SK-N-SH (cell line): ENCODE data around the gene TAS1R1. TPM values are rescaled to one million over a fixed set of nuclear protein-coding genes. Genes with fewer than 3 reads are reported as not detected.

Experiments
- CTCF ChIA-PET: fragments of 300-600, 350-600 bp; formaldehyde crosslinking; extraction: SDS; loops from one replicate; lab custom pipeline; 2021; lab: Yijun Ruan, JAX
- POLR2A ChIA-PET: fragments of 350-600 bp; sonication (Branson Sonifier 250); formaldehyde crosslinking; extraction: SDS; loops from one replicate; lab custom pipeline; 2020; ENCODE audit warnings: antibody characterized with exemption, inconsistent platforms; lab: Yijun Ruan, JAX
- DNase-seq: peaks from one replicate; pipeline ENCODE4 v3.0.0; 2012
- H2AFZ ChIP-seq: fragments of 200-600 bp; sonication (generic); 2 replicates; pipeline ENCODE4 v1.8.1; 2016; ENCODE audit warnings: antibody characterized with exemption, mild to moderate bottlenecking, low read depth
- H3F3A ChIP-seq: fragments of 200-600 bp; sonication (generic); replicated peaks from 2 replicates; pipeline ENCODE3; 2016; ENCODE audit warnings: antibody characterized with exemption, mild to moderate bottlenecking; ENCODE audit not compliant: insufficient read depth
- H3K27ac ChIP-seq, 2 experiments: fragments of 200-500 bp in 1 of 2; fragments of 200-600 bp in 1 of 2; sonication (Bioruptor generic) in 1 of 2; sonication (generic), shearing (Covaris generic) in 1 of 2; 2 replicates each; pipeline versions ENCODE4 v1.5.1 to v1.6.1; 2014 to 2016; ENCODE audit warnings: low read depth in 2 of 2, inconsistent platforms in 1 of 2, low read length in 1 of 2, mild to moderate bottlenecking in 1 of 2, mixed read lengths in 1 of 2
- H3K27me3 ChIP-seq: fragments of 200-600 bp; sonication (generic), shearing (Covaris generic); 2 replicates; pipeline ENCODE4 v1.6.1; 2016; ENCODE audit warnings: mixed run types; ENCODE audit not compliant: insufficient read depth
- H3K36me3 ChIP-seq, 2 experiments: fragments of 200-500 bp in 1 of 2; fragments of 200-600 bp in 1 of 2; sonication (Bioruptor generic) in 1 of 2; sonication (generic) in 1 of 2; replicated peaks in 1 of 2; 2 replicates each; pipeline versions ENCODE3 to v1.5.1; 2014 to 2016; ENCODE audit warnings: low read length in 1 of 2, mild to moderate bottlenecking in 1 of 2; ENCODE audit not compliant: insufficient read depth in 2 of 2, control insufficient read depth in 1 of 2
- H3K4me1 ChIP-seq, 2 experiments: fragments of 200-500 bp in 1 of 2; fragments of 200-600 bp in 1 of 2; sonication (Bioruptor generic) in 1 of 2; sonication (generic), shearing (Covaris generic) in 1 of 2; 2 replicates each; pipeline versions ENCODE4 v1.5.1 to v1.6.1; 2014 to 2016; ENCODE audit warnings: low read depth in 1 of 2, low read length in 1 of 2, mixed run types in 1 of 2; ENCODE audit not compliant: insufficient read depth in 2 of 2, control insufficient read depth in 1 of 2
- H3K4me2 ChIP-seq: fragments of 200-600 bp; sonication (generic), shearing (Covaris generic); 2 replicates; pipeline ENCODE4 v1.6.1; 2017; ENCODE audit warnings: mixed run types
- H3K4me3 ChIP-seq, 2 experiments: fragments of 200-500 bp in 1 of 2; fragments of 200-600 bp in 1 of 2; sonication (Bioruptor generic) in 1 of 2; sonication (generic), shearing (Covaris generic) in 1 of 2; 2 replicates each; pipeline versions ENCODE4 v1.5.1 to v1.8.1; 2014 to 2016; ENCODE audit warnings: low read depth in 2 of 2, inconsistent platforms in 1 of 2, low read length in 1 of 2, mild to moderate bottlenecking in 1 of 2, mixed read lengths in 1 of 2, moderate library complexity in 1 of 2
- H3K79me2 ChIP-seq: fragments of 200-600 bp; sonication (generic); 2 replicates; pipeline ENCODE4 v1.8.1; 2017; ENCODE audit warnings: mild to moderate bottlenecking; ENCODE audit not compliant: insufficient read depth
- H3K9ac ChIP-seq: fragments of 200-600 bp; sonication (generic); 2 replicates; pipeline ENCODE4 v1.6.1; 2017; ENCODE audit warnings: mixed run types
- H3K9me2 ChIP-seq: fragments of 200-600 bp; sonication (generic); 2 replicates; pipeline ENCODE4 v1.6.1; 2017; ENCODE audit warnings: mixed run types
- H3K9me3 ChIP-seq: fragments of 200-600 bp; sonication (generic); 2 replicates; pipeline ENCODE4 v1.6.1; 2017; ENCODE audit warnings: mixed run types, mild to moderate bottlenecking, moderate library complexity
- H4K20me1 ChIP-seq: fragments of 200-600 bp; sonication (generic); 2 replicates; pipeline ENCODE4 v1.6.1; 2017; ENCODE audit warnings: mild to moderate bottlenecking, mixed run types; ENCODE audit not compliant: insufficient read depth
- CTCF ChIP-seq: fragments of 200-600 bp; sonication (generic); IDR thresholded peaks from 2 replicates; pipeline ENCODE4 v1.6.1; 2017; ENCODE audit warnings: antibody characterized with exemption, mild to moderate bottlenecking, moderate library complexity
- ELF1 ChIP-seq: IDR thresholded peaks from 2 replicates; pipeline ENCODE4 v1.4.0; 2012
- EP300 ChIP-seq, 2 experiments: IDR thresholded peaks; 2 replicates each; pipeline versions ENCODE4 v1.4.0 to v1.6.1; 2012; ENCODE audit warnings: borderline replicate concordance in 1 of 2, low read depth in 1 of 2, low read length in 1 of 2
- FOSL2 ChIP-seq: IDR thresholded peaks from 2 replicates; pipeline ENCODE4 v1.4.0; 2012; ENCODE audit warnings: low read depth, mild to moderate bottlenecking, moderate library complexity, borderline replicate concordance
- JUND ChIP-seq: IDR thresholded peaks from 2 replicates; pipeline ENCODE4 v1.4.0; 2012
- MXI1 ChIP-seq: IDR thresholded peaks from 2 replicates; pipeline ENCODE4 v1.6.1; 2012; ENCODE audit warnings: mild to moderate bottlenecking, low read depth, low read length, improper control_type of control experiment
- NFIC ChIP-seq: IDR thresholded peaks from 2 replicates; pipeline ENCODE4 v1.4.0; 2012; ENCODE audit warnings: borderline replicate concordance
- NRF1 ChIP-seq: IDR thresholded peaks from 2 replicates; pipeline ENCODE4 v1.6.1; 2012; ENCODE audit warnings: low read depth, mild to moderate bottlenecking, low read length
- POLR2AphosphoS5 ChIP-seq: IDR thresholded peaks from 2 replicates; pipeline ENCODE4 v1.6.1; 2012; ENCODE audit warnings: low read depth, low read length
- RAD21 ChIP-seq: IDR thresholded peaks from 2 replicates; pipeline ENCODE4 v1.6.1; 2012; ENCODE audit warnings: mild to moderate bottlenecking, low read length
- RXRA ChIP-seq: IDR thresholded peaks from 2 replicates; pipeline ENCODE4 v1.4.0; 2012; ENCODE audit warnings: low read depth, mild to moderate bottlenecking, borderline replicate concordance
- TAF1 ChIP-seq: IDR thresholded peaks from 2 replicates; pipeline ENCODE4 v1.6.1; 2012; ENCODE audit warnings: low read depth, mild to moderate bottlenecking, low read length, moderate library complexity, borderline replicate concordance
- TEAD4 ChIP-seq: IDR thresholded peaks from 2 replicates; pipeline ENCODE4 v1.4.0; 2012; ENCODE audit warnings: mild to moderate bottlenecking, borderline replicate concordance; ENCODE audit not compliant: insufficient read depth
- USF2 ChIP-seq: fragments of 150-350 bp; IDR thresholded peaks from 2 replicates; pipeline ENCODE4 v1.6.1; 2017; ENCODE audit warnings: antibody characterized with exemption, low read length, low read depth, borderline replicate concordance
- YY1 ChIP-seq: IDR thresholded peaks from 2 replicates; pipeline ENCODE4 v1.4.0; 2012; ENCODE audit warnings: low read depth, mild to moderate bottlenecking
- WGBS: methylation state at CpG from one replicate; pipeline ENCODE4 v1.1.6; 2017; ENCODE audit warnings: low lambda C conversion rate; 5-methylcytosine and 5-hydroxymethylcytosine counted together
- polyA plus RNA-seq, 3 experiments: library from polyadenylated mRNA; depleted of rRNA; stranded (reverse); fragments of >200 nt; gene quantifications; 2 replicates each; pipeline ENCODE4 v1.2.3, GENCODE V29; 2012
- TF ChIP-seq, protein P1 (sequence below): fragments of 150-350 bp; IDR thresholded peaks from 2 replicates; pipeline ENCODE4 v1.6.1; 2016; ENCODE audit warnings: mild to moderate bottlenecking, low read depth, low read length
- TF ChIP-seq, protein P2 (sequence below): IDR thresholded peaks from 2 replicates; pipeline ENCODE4 v1.6.1; 2012; ENCODE audit warnings: mild to moderate bottlenecking, low read depth, low read length, moderate library complexity
- TF ChIP-seq, protein P3 (sequence below): IDR thresholded peaks from 2 replicates; pipeline ENCODE4; 2012
- TF ChIP-seq, protein P4 (sequence below): IDR thresholded peaks from 2 replicates; pipeline ENCODE4 v1.4.0; 2012; ENCODE audit warnings: low read depth, borderline replicate concordance
- TF ChIP-seq, protein P5 (sequence below): IDR thresholded peaks from 2 replicates; pipeline ENCODE4 v1.4.0; 2012; ENCODE audit warnings: low read depth

TAS1R1 gene
- polyA plus RNA-seq, 1 of the 3 experiments (the other 2 are of a cell fraction): not detected

GRCh38 chr1:6591222-6591621 lies 36.1 kb downstream of the TAS1R1 start:
- peaks cover 4% of the 10 kb centered on the region; the same call in 1 of the 2 replicates for H3K79me2 ChIP-seq
- CTCF ChIA-PET: interaction anchor here (1.7 kb wide), 2 partner anchors 9 to 37 kb away, joined by 4 to 5 read pairs; partner anchors contain the start of gene NOL9
- TF ChIP-seq EP300 (IDR thresholded peaks at IDR 0.05; ENCODE audit: borderline replicate concordance in 1 of 2, low read depth in 1 of 2, low read length in 1 of 2) (no peak), TAF1 (no peak), MXI1 (no peak), TEAD4 (no peak), NFIC (no peak), NRF1 (no peak), RXRA (no peak), FOSL2 (no peak), JUND (no peak), USF2 (no peak), ELF1 (no peak), CTCF (no peak), POLR2AphosphoS5 (no peak), RAD21 (no peak), YY1 (no peak)
- TF ChIP-seq, protein P1, sequence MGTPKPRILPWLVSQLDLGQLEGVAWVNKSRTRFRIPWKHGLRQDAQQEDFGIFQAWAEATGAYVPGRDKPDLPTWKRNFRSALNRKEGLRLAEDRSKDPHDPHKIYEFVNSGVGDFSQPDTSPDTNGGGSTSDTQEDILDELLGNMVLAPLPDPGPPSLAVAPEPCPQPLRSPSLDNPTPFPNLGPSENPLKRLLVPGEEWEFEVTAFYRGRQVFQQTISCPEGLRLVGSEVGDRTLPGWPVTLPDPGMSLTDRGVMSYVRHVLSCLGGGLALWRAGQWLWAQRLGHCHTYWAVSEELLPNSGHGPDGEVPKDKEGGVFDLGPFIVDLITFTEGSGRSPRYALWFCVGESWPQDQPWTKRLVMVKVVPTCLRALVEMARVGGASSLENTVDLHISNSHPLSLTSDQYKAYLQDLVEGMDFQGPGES: no peak
- TF ChIP-seq, protein P2, sequence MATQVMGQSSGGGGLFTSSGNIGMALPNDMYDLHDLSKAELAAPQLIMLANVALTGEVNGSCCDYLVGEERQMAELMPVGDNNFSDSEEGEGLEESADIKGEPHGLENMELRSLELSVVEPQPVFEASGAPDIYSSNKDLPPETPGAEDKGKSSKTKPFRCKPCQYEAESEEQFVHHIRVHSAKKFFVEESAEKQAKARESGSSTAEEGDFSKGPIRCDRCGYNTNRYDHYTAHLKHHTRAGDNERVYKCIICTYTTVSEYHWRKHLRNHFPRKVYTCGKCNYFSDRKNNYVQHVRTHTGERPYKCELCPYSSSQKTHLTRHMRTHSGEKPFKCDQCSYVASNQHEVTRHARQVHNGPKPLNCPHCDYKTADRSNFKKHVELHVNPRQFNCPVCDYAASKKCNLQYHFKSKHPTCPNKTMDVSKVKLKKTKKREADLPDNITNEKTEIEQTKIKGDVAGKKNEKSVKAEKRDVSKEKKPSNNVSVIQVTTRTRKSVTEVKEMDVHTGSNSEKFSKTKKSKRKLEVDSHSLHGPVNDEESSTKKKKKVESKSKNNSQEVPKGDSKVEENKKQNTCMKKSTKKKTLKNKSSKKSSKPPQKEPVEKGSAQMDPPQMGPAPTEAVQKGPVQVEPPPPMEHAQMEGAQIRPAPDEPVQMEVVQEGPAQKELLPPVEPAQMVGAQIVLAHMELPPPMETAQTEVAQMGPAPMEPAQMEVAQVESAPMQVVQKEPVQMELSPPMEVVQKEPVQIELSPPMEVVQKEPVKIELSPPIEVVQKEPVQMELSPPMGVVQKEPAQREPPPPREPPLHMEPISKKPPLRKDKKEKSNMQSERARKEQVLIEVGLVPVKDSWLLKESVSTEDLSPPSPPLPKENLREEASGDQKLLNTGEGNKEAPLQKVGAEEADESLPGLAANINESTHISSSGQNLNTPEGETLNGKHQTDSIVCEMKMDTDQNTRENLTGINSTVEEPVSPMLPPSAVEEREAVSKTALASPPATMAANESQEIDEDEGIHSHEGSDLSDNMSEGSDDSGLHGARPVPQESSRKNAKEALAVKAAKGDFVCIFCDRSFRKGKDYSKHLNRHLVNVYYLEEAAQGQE: no peak
- TF ChIP-seq, protein P3, sequence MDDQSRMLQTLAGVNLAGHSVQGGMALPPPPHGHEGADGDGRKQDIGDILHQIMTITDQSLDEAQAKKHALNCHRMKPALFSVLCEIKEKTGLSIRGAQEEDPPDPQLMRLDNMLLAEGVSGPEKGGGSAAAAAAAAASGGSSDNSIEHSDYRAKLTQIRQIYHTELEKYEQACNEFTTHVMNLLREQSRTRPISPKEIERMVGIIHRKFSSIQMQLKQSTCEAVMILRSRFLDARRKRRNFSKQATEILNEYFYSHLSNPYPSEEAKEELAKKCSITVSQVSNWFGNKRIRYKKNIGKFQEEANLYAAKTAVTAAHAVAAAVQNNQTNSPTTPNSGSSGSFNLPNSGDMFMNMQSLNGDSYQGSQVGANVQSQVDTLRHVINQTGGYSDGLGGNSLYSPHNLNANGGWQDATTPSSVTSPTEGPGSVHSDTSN: no peak
- TF ChIP-seq, protein P4, sequence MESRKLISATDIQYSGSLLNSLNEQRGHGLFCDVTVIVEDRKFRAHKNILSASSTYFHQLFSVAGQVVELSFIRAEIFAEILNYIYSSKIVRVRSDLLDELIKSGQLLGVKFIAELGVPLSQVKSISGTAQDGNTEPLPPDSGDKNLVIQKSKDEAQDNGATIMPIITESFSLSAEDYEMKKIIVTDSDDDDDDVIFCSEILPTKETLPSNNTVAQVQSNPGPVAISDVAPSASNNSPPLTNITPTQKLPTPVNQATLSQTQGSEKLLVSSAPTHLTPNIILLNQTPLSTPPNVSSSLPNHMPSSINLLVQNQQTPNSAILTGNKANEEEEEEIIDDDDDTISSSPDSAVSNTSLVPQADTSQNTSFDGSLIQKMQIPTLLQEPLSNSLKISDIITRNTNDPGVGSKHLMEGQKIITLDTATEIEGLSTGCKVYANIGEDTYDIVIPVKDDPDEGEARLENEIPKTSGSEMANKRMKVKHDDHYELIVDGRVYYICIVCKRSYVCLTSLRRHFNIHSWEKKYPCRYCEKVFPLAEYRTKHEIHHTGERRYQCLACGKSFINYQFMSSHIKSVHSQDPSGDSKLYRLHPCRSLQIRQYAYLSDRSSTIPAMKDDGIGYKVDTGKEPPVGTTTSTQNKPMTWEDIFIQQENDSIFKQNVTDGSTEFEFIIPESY: no peak
- TF ChIP-seq, protein P5, sequence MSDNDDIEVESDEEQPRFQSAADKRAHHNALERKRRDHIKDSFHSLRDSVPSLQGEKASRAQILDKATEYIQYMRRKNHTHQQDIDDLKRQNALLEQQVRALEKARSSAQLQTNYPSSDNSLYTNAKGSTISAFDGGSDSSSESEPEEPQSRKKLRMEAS: no peak

More at GRCh38 chr1:6591222-6591621, 36.1 kb downstream of the TAS1R1 start:
- no peaks in the 10 kb centered on the region for H3K4me1 ChIP-seq
- no peaks in the 10 kb centered on the region for H3K9me2 ChIP-seq
- no peak overlapping the region for H3K9ac ChIP-seq
- H3K27me3 ChIP-seq: no peaks in the 10 kb centered on the region
- H2AFZ ChIP-seq: no peak overlapping the region
- DNase-seq: no peak
- no peak overlapping the region for H3K27ac ChIP-seq
- no peak overlapping the region for H3K4me3 ChIP-seq
- peaks cover 2 to 45% of the 10 kb centered on the region in 2 experiments for H3K36me3 ChIP-seq
- H3F3A ChIP-seq: no peaks in the 10 kb centered on the region
- no peaks in the 10 kb centered on the region for H3K9me3 ChIP-seq
- POLR2A ChIA-PET: no interaction called here
- H4K20me1 ChIP-seq: 0 out of 2 replicates have a peak, but pooled peaks cover 4% of the 10 kb centered on the region
- no peak overlapping the region for H3K4me2 ChIP-seq
- 94% methylated on average over 5 of the region's 13 CpGs for WGBS
